Urinary bladder (tissue), 4 donors: ENCODE results near the gene KRT82. TPM values are rescaled to one million over a fixed set of nuclear protein-coding genes. Genes with fewer than 3 reads are reported as not detected.

Experiments used
- DNase-seq: peaks from one replicate; pipeline ENCODE4 v3.0.0-alpha.2; 2015; ENCODE audit errors: extremely low spot score
- H3K27ac ChIP-seq: one replicate; pipeline ENCODE4 v1.5.1; 2013; ENCODE audit warnings: low read depth, mild to moderate bottlenecking, moderate library complexity
- H3K36me3 ChIP-seq: one replicate; pipeline ENCODE4 v1.6.1; 2013; ENCODE audit warnings: mild to moderate bottlenecking, moderate library complexity; ENCODE audit not compliant: insufficient read depth
- H3K4me1 ChIP-seq: one replicate; pipeline ENCODE4 v1.6.1; 2013; ENCODE audit warnings: mild to moderate bottlenecking, moderate library complexity; ENCODE audit not compliant: insufficient read depth
- H3K4me3 ChIP-seq: one replicate; pipeline ENCODE4 v1.5.1; 2013; ENCODE audit warnings: low read depth, low read length
- WGBS: extraction: QIAGEN DNeasy Blood & Tissue Kit; methylation state at CpG from one replicate; pipeline ENCODE4 v1.1.7; 2013; 5-methylcytosine and 5-hydroxymethylcytosine counted together
- polyA plus RNA-seq: library from polyadenylated mRNA; stranded (reverse); fragments of 200-250 nt; gene quantifications from one replicate; pipeline ENCODE4 v1.2.3, GENCODE V29; 2013
- total RNA-seq: library from RNA; depleted of rRNA; stranded (reverse); fragments of >200 nt; gene quantifications from one replicate; pipeline ENCODE4 v1.2.3, GENCODE V29; 2014
- donor health status: healthy with polysubstance abuse.
- donor health status: healthy.

KRT82 gene
- total and polyA plus RNA-seq, 2 donors, result 0.06 TPM; not detected in 1

GRCh38 chr12:52427083-52427482 lies 20.9 kb upstream of the KRT82 start:
- DNase-seq, result no peak
- Histone ChIP-seq H3K4me1 (no peaks in the 10 kb centered on the region), H3K36me3 (no peaks in the 10 kb centered on the region), H3K27ac (no peak overlapping the region), H3K4me3 (no peak overlapping the region)
- 92% methylated on average over 1 of the region's 1 CpG for WGBS

- no peak overlapping the region for H3K27ac ChIP-seq
- no peak overlapping the region for H3K4me3 ChIP-seq
- H3K4me1 ChIP-seq, result no peaks in the 10 kb centered on the region
- H3K36me3 ChIP-seq, result no peaks in the 10 kb centered on the region
- no peak for DNase-seq
- 84% methylated on average over 2 of the region's 2 CpGs for WGBS
Observed at GRCh38 chr12:52426034-52426433, 19.9 kb upstream of the KRT82 start.

DNA sequence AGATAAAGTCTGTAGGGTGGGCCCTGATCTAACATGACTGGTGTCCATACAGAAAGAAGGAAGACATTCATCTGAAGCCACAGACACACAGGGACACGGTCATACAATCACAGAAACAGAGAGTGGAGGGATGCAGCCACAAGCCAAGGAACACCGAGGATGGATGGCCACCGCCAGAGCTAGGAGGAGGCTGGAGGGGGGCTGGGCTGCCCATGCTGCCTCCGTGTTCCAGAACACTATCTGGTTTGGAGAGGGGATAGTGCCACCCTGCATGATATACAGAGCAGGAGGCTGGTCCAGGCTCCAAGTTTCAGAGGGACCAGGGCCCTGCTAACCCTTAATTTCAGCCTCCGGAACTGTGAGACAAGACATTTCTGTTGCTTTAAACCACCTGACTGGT lies 19.3 kb upstream of the KRT82 start:
- Histone ChIP-seq H3K36me3 (no peaks in the 10 kb centered on the region), H3K27ac (no peak overlapping the region), H3K4me3 (no peak overlapping the region), H3K4me1 (no peaks in the 10 kb centered on the region)
- DNase-seq, result no peak
- WGBS, result 92% methylated on average over 5 of the region's 5 CpGs

GRCh38 chr12:52423661-52424500 lies 17.7 kb upstream of the KRT82 start:
- H3K4me1 ChIP-seq, result no peaks in the 10 kb centered on the region
- H3K27ac ChIP-seq, result no peak overlapping the region
- no peaks in the 10 kb centered on the region for H3K36me3 ChIP-seq
- no peak for DNase-seq
- WGBS, result 36% methylated on average over 11 of the region's 11 CpGs
- H3K4me3 ChIP-seq, result no peak overlapping the region

DNA sequence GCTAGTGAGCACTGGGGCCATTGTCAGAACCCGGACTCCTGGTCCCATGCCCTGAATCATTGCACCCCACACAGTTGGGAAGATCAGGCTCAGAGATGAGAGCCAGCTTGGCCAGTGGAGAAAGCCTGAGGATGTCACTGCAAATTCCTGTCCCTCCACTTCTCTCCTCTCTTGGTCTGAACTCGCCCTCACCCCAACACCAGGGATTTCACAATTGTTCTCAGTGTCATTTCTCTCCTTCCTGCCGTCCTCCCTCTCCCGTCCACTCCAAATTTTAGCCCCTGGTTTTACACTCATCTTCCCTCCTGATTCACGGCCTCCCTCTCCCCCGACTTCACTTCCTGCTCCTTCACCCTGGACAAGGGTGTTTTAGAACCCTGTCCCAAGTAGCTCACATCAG lies 16.9 kb upstream of the KRT82 start:
- WGBS, result 60% methylated on average over 6 of the region's 6 CpGs
- H3K27ac ChIP-seq, result no peak overlapping the region
- DNase-seq, result no peak

GRCh38 chr12:52419656-52420055 lies 13.5 kb upstream of the KRT82 start:
- no peaks in the 10 kb centered on the region for H3K4me1 ChIP-seq
- no peaks in the 10 kb centered on the region for H3K36me3 ChIP-seq
- no peak overlapping the region for H3K4me3 ChIP-seq
- no peak overlapping the region for H3K27ac ChIP-seq
- 60% methylated on average over 1 of the region's 1 CpG for WGBS
- DNase-seq, result no peak

More for the DNA sequence above, 16.9 kb upstream of the KRT82 start:
- Histone ChIP-seq H3K4me1 (no peaks in the 10 kb centered on the region), H3K4me3 (no peak overlapping the region), H3K36me3 (no peaks in the 10 kb centered on the region)

- H3K27ac ChIP-seq, result no peak overlapping the region
- no peak overlapping the region for H3K4me3 ChIP-seq
- H3K36me3 ChIP-seq, result no peaks in the 10 kb centered on the region
- no peaks in the 10 kb centered on the region for H3K4me1 ChIP-seq
- no peak for DNase-seq
- WGBS, result 95% methylated on average over 4 of the region's 4 CpGs
Observed at GRCh38 chr12:52418576-52419110, 12.5 kb upstream of the KRT82 start.

- WGBS, result 89% methylated on average over 2 of the region's 2 CpGs
- no peak for DNase-seq
Observed at GRCh38 chr12:52417740-52418139, 11.6 kb upstream of the KRT82 start.

DNA sequence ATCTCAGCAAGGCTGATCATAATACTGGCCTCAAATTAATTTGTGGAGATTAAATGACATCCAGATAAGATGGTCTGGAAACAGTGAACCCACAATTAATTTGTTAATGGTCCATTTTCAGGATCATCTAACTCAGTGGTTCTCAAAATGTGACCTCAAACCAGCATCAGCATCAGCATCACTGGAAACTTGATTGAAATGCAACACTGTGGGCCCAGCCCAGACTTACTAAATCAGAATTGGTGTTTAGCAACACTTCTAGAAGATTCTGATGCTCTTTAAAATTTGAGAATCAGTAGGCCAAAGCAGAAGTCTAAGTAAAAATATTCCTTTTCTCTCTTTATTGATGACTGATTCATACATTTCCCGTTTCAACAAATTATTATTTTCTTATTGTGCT lies 10.7 kb upstream of the KRT82 start:
- Histone ChIP-seq H3K36me3 (no peaks in the 10 kb centered on the region), H3K4me3 (no peak overlapping the region), H3K27ac (peak overlapping the region; percentile 17), H3K4me1 (no peaks in the 10 kb centered on the region)
- DNase-seq, result no peak
- 88% methylated on average over 1 of the region's 1 CpG for WGBS

More at GRCh38 chr12:52417740-52418139, 11.6 kb upstream of the KRT82 start:
- Histone ChIP-seq H3K4me1 (no peaks in the 10 kb centered on the region), H3K27ac (no peak overlapping the region), H3K36me3 (no peaks in the 10 kb centered on the region), H3K4me3 (no peak overlapping the region)

DNA sequence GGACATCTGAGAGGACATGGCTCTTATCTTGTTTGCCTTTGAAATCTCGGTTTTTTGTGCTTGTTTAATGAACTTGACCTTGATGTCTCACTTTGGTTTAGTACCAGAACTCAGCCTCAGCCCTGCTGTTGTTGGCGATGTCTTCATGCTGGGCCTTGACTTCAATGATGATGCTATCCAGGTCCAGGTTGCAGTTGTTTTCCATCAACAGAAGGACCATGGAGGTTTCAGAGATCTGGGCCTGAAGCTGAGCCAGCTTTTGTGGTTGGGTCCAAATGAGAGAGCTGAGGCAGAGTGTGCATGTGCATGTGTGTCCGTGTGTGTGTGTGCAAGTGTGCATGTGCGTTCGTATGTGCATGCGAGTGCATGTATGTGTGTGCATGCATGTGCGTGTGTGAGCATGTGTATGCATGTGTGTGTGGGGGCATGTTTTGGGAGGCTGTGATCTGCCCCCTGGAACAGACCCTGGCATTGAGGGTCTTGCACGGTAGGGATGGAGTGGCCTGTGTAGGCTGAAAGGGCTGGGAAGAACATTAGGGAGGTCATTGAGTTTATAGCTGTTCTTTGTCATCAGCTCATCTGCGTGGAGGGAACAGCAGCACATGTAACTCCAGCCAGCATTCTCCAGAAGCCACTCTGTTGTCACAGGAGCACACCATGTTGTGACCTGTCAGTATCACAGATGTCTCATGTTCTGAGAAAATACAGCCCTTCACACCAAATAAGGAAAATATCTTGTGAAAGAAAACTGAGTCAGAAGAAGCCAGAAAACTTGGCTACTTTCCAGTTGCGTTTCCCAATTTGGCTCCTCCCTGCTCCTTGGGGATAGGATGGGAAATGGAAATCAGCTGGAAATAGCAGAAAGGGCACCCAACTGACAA lies 10.0 kb upstream of the KRT82 start:
- Histone ChIP-seq H3K4me1 (no peaks in the 10 kb centered on the region), H3K27ac (no peak overlapping the region), H3K4me3 (no peak overlapping the region), H3K36me3 (no peaks in the 10 kb centered on the region)
- WGBS, result 58% methylated on average over 10 of the region's 10 CpGs
- no peak for DNase-seq

DNA sequence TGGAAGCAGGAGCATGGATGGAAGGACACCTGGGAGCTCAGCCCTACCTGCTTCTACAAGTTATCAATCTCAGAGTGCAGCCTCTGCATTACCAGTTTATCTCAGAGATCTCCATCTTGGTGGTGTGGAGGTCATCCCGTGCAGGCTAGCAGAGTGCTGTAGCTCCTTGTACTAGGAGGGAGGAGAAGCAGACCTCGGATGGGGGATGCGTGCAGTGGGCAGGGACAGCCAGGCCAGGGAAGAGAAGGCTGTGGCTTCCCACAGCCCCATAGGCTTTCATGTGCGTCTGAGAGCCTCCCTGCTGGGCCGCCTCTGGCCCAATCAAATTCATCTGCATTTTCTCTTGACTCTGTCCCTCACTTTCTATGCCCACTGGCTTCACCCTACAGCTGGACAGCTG lies 8.8 kb upstream of the KRT82 start:
- 91% methylated on average over 5 of the region's 5 CpGs for WGBS
- no peak overlapping the region for H3K27ac ChIP-seq

GRCh38 chr12:52413782-52414345 lies 7.7 kb upstream of the KRT82 start:
- Histone ChIP-seq H3K4me1 (no peaks in the 10 kb centered on the region), H3K27ac (no peak overlapping the region), H3K4me3 (no peak overlapping the region), H3K36me3 (no peaks in the 10 kb centered on the region)
- WGBS, result 80% methylated on average over 8 of the region's 8 CpGs
- DNase-seq, result no peak

More for the DNA sequence above, 8.8 kb upstream of the KRT82 start:
- no peak overlapping the region for H3K4me3 ChIP-seq
- H3K36me3 ChIP-seq, result no peaks in the 10 kb centered on the region
- no peaks in the 10 kb centered on the region for H3K4me1 ChIP-seq
- no peak for DNase-seq

DNA sequence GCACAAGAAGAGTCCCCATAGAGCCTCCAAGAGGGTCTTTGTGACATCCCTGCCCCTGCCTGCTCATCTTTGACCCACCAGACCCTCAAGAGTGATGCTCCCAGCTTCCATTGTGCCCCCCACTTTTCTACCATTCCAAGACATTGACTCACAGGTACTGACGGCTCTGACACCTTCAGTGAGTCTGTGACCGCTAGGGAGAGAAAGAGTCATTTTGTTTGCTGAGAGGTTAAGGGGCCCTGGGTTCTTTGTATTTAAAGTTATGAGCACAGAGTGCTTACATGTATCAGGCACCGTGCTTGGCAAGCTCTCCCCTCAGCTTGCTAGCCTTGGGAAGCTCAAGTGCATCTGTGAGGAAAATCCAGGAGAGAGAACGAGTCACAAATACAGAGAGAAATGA lies 7.1 kb upstream of the KRT82 start:
- no peak for DNase-seq
- no peak overlapping the region for H3K27ac ChIP-seq
- H3K4me3 ChIP-seq, result no peak overlapping the region
- WGBS, result 68% methylated on average over 4 of the region's 4 CpGs
- no peaks in the 10 kb centered on the region for H3K4me1 ChIP-seq
- H3K36me3 ChIP-seq, result no peaks in the 10 kb centered on the region
